ENCODE results near the gene NAA80.

Gene NAA80

GRCh38 chr3:50321336-50322114 is 22.3 kb upstream of the NAA80 start:
- ChIA-PET POLR2A (ENCODE audit: low non-redundant PET) (interaction anchor here (0.6 kb wide), 1 partner anchor 24 kb away, joined by 3 read pairs; no protein-coding TSS in a partner anchor), CTCF (interaction anchor here (0.7 kb wide), 1 partner anchor 22 kb away, joined by 4 read pairs; no protein-coding TSS in a partner anchor)
- H3K27ac ChIP-seq, result peak overlapping the region; percentile 97
- peak; percentile 70 for TF ChIP-seq CTCF (conservative IDR thresholded peaks at IDR 0.05; ENCODE audit: low read depth)
- peak; percentile 78 for DNase-seq (ENCODE audit: low spot score)

- ChIA-PET POLR2A (ENCODE audit: low non-redundant PET) (no interaction called here), CTCF (interaction anchor here (0.7 kb wide), 1 partner anchor 21 kb away, joined by 4 read pairs; no protein-coding TSS in a partner anchor)
- TF ChIP-seq CTCF (conservative IDR thresholded peaks at IDR 0.05; ENCODE audit: low read depth), result no peak
- peak; percentile 56 for DNase-seq (ENCODE audit: low spot score)
- peak overlapping the region; percentile 97 for H3K27ac ChIP-seq
These were observed 21.7 kb upstream of the NAA80 start for GRCh38 chr3:50320853-50321335.

- CTCF ChIA-PET, result no interaction called here
- H3K27ac ChIP-seq, result peak overlapping the region; percentile 97
- POLR2A ChIA-PET (ENCODE audit: low non-redundant PET), result no interaction called here
- no peak for DNase-seq (ENCODE audit: low spot score)
- no peak for TF ChIP-seq CTCF (conservative IDR thresholded peaks at IDR 0.05; ENCODE audit: low read depth)
These were observed 20.9 kb upstream of the NAA80 start for GRCh38 chr3:50319894-50320625.

GRCh38 chr3:50319181-50319893 is 20.1 kb upstream of the NAA80 start:
- TF ChIP-seq CTCF (conservative IDR thresholded peaks at IDR 0.05; ENCODE audit: low read depth), result no peak
- ChIA-PET CTCF (no interaction called here), POLR2A (ENCODE audit: low non-redundant PET) (no interaction called here)
- no peak for DNase-seq (ENCODE audit: low spot score)
- H3K27ac ChIP-seq, result peak overlapping the region; percentile 97

GRCh38 chr3:50318615-50319014 is 19.4 kb upstream of the NAA80 start:
- CTCF ChIA-PET, result no interaction called here
- peak overlapping the region; percentile 97 for H3K27ac ChIP-seq

More at GRCh38 chr3:50318615-50319014, 19.4 kb upstream of the NAA80 start:
- no peak for DNase-seq (ENCODE audit: low spot score)
- no peak for TF ChIP-seq CTCF (conservative IDR thresholded peaks at IDR 0.05; ENCODE audit: low read depth)
- POLR2A ChIA-PET (ENCODE audit: low non-redundant PET), result no interaction called here

Data from RWPE1 (cell line).